Frontal cortex (tissue), 4 donors: Measurements from ENCODE around the gene UBE2D4. TPM values are rescaled to one million over a fixed set of nuclear protein-coding genes. Genes with fewer than 3 reads are reported as not detected.
"Not testable (repeated sequence)": the region's sequence is repeated elsewhere in the genome, so short reads cannot be mapped to it uniquely, and the experiment has no call there.

ENCODE experiments used
- DNase-seq, 2 donors: peaks; one replicate each; pipeline ENCODE4 v3.0.0; 2012; ENCODE audit warnings: low spot score in 2 of 2
- FAIRE-seq: peaks from 2 replicates; lab custom pipeline; 2012; peaks lifted over from hg19 to GRCh38; lab: Jason Lieb, UNC
- total RNA-seq: library from RNA; depleted of rRNA; stranded (reverse); fragments of >200 nt; gene quantifications from one replicate; pipeline ENCODE4 v1.2.3, GENCODE V29; 2014
- donor health status: control.
- donor health status: control.
- donor health status: control.

UBE2D4 gene
- total RNA-seq, 1 donor from 2014 or later, result 9.0 TPM

DNA sequence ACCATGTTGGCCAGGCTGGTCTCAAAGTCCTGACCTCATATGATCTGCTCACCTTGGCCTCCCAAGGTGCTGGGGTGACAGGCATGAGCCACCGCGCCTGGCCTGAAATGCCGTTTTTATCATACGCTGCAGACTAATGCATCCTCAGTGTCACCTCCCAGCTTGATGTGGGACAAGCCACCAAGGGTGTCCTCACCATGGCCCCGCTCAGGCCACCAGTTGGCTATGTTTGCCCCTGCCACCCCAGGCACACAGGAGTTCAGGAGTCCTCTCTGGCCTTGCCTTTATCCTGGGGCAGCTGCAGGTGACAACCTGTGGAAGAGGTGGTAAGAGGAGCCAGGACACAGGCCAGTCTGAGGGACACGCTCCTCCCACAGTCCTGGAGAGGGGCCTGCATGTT lies 68.4 kb downstream of the UBE2D4 start:
- FAIRE-seq, DNase-seq: not testable (repeated sequence)

GRCh38 chr7:43997532-43997931 lies 71.3 kb downstream of the UBE2D4 start, which contains the start of gene SPDYE1:
TSS of gene SPDYE1 (plus strand) at chr7:43997897. CDS start at chr7:43999950, 2,053 bp downstream.
- FAIRE-seq, DNase-seq: not testable (repeated sequence)

Other genes with a start within 250 kb of the UBE2D4 start
- 41.2 TPM for gene COA1, start 196.9 kb upstream of the UBE2D4 start, total RNA-seq
- 16.3 TPM for gene BLVRA, start 167.8 kb upstream of the UBE2D4 start, total RNA-seq
- gene MRPS24, start 56.9 kb upstream of the UBE2D4 start, total RNA-seq, result 25.3 TPM
- 42.8 TPM for gene URGCP, start 19.8 kb upstream of the UBE2D4 start, total RNA-seq
- not detected for gene SPDYE1, start 71.5 kb downstream of the UBE2D4 start, total RNA-seq
- 48.1 TPM for gene DBNL, start 118.3 kb downstream of the UBE2D4 start, total RNA-seq
- 4.5 TPM for gene PGAM2, start 139.1 kb downstream of the UBE2D4 start, total RNA-seq
- gene POLM, start 156.1 kb downstream of the UBE2D4 start, total RNA-seq, result 3.7 TPM
- 4.1 TPM for gene AEBP1, start 177.9 kb downstream of the UBE2D4 start, total RNA-seq
- 46.1 TPM for gene POLD2, start 197.1 kb downstream of the UBE2D4 start, total RNA-seq
- 1.6 TPM for gene MYL7, start 214.9 kb downstream of the UBE2D4 start, total RNA-seq